H1 (cell line): ENCODE results near the gene MMP19. TPM values are rescaled to one million over a fixed set of nuclear protein-coding genes. Genes with fewer than 3 reads are reported as not detected.
"Not testable (repeated sequence)": the region's sequence is repeated elsewhere in the genome, so short reads cannot be mapped to it uniquely, and the experiment has no call there.

Experiments
- CTCF ChIA-PET: fragments of 300-600 bp; sonication (Branson Sonifier 250); formaldehyde crosslinking; loops from one replicate; lab custom pipeline; 2021; ENCODE audit not compliant: partially characterized antibody; lab: Charles Lee
- POLR2A ChIA-PET: fragments of 300-600 bp; sonication (Branson Sonifier 250); formaldehyde crosslinking; loops from one replicate; lab custom pipeline; 2021; ENCODE audit warnings: inconsistent platforms; ENCODE audit not compliant: partially characterized antibody; lab: Charles Lee
- DNase-seq, 2 experiments: peaks; one replicate each; pipeline versions ENCODE4 v3.0.0 to v3.0.0-alpha.2; 2010 to 2022; ENCODE audit warnings: low spot score in 2 of 2, low read depth in 1 of 2, mixed read lengths in 1 of 2
- FAIRE-seq: peaks from 2 replicates; lab custom pipeline; 2011; peaks lifted over from hg19 to GRCh38; lab: Jason Lieb, UNC
- H2AFZ ChIP-seq: 2 replicates; pipeline ENCODE4 v1.8.1; 2012; ENCODE audit warnings: low read length, inconsistent platforms
- H2AK5ac ChIP-seq: 2 replicates; pipeline ENCODE4 v1.6.1; 2013; ENCODE audit warnings: low read depth, low read length
- H2BK120ac ChIP-seq: replicated peaks from 2 replicates; pipeline ENCODE3; 2013; ENCODE audit warnings: low read depth, low read length, inconsistent platforms
- H2BK12ac ChIP-seq: 2 replicates; pipeline ENCODE4 v1.6.1; 2013; ENCODE audit warnings: low read depth, low read length
- H2BK15ac ChIP-seq: 2 replicates; pipeline ENCODE4 v1.6.1; 2013; ENCODE audit warnings: low read length
- H2BK20ac ChIP-seq: 2 replicates; pipeline ENCODE4 v1.6.1; 2013; ENCODE audit warnings: low read length
- H2BK5ac ChIP-seq: 2 replicates; pipeline ENCODE4 v1.6.1; 2013; ENCODE audit warnings: low read depth, low read length
- H3K14ac ChIP-seq: 2 replicates; pipeline ENCODE4 v1.6.1; 2013; ENCODE audit warnings: inconsistent platforms; ENCODE audit not compliant: insufficient read length
- H3K18ac ChIP-seq: 2 replicates; pipeline ENCODE4 v1.6.1; 2013; ENCODE audit warnings: low read length; ENCODE audit errors: extremely low read depth
- H3K23ac ChIP-seq: 2 replicates; pipeline ENCODE4 v1.6.1; 2013; ENCODE audit warnings: inconsistent platforms; ENCODE audit not compliant: insufficient read length
- H3K23me2 ChIP-seq: 2 replicates; pipeline ENCODE4 v1.6.1; 2013; ENCODE audit warnings: low read depth, low read length
- H3K27ac ChIP-seq: 2 replicates; pipeline ENCODE4 v1.6.1; 2011; ENCODE audit warnings: low read depth, low read length, inconsistent platforms
- H3K27me3 ChIP-seq, 4 experiments: replicated peaks in 1 of 4; 1 replicate in 1 of 4; 2 replicates in 3 of 4; pipeline versions ENCODE4 v1.6.1 to v1.8.1; 2011 to 2013; ENCODE audit warnings: low read length in 3 of 4, mild to moderate bottlenecking in 3 of 4, inconsistent platforms in 2 of 4, mixed read lengths in 2 of 4, moderate library complexity in 1 of 4; ENCODE audit not compliant: control insufficient read depth in 3 of 4, insufficient read depth in 3 of 4; ENCODE audit errors: extremely low read depth in 1 of 4
- H3K36me3 ChIP-seq, 4 experiments: 2 replicates each; pipeline versions ENCODE4 v1.6.1 to v1.8.1; 2011 to 2013; ENCODE audit warnings: mild to moderate bottlenecking in 4 of 4, low read length in 3 of 4, moderate library complexity in 2 of 4, control low read depth in 1 of 4, inconsistent platforms in 1 of 4; ENCODE audit not compliant: insufficient read depth in 4 of 4, control insufficient read depth in 2 of 4
- H3K4ac ChIP-seq: replicated peaks from 2 replicates; pipeline ENCODE3; 2013; ENCODE audit warnings: low read length, low read depth, mixed read lengths, inconsistent platforms; ENCODE audit not compliant: insufficient read length
- H3K4me1 ChIP-seq, 4 experiments: replicated peaks in 1 of 4; 1 replicate in 1 of 4; 2 replicates in 3 of 4; pipeline versions ENCODE4 v1.6.1 to v1.8.1; 2011 to 2013; ENCODE audit warnings: low read length in 3 of 4, inconsistent platforms in 2 of 4, mixed read lengths in 1 of 4; ENCODE audit not compliant: insufficient read depth in 4 of 4, control insufficient read depth in 3 of 4
- H3K4me2 ChIP-seq, 2 experiments: 2 replicates each; pipeline versions ENCODE4 v1.6.1 to v1.8.1; 2011 to 2013; ENCODE audit warnings: low read depth in 2 of 2, low read length in 2 of 2, control low read depth in 1 of 2, inconsistent platforms in 1 of 2, mild to moderate bottlenecking in 1 of 2; ENCODE audit not compliant: insufficient read depth in 1 of 2
- H3K4me3 ChIP-seq, 4 experiments: fragments of 200-600, 300-600 bp in 1 of 4; sonication (generic), shearing (Covaris generic), sonication (Bioruptor Twin) in 1 of 4; 2 replicates each; pipeline versions ENCODE4 v1.5.1 to v1.8.1; 2011 to 2016; ENCODE audit warnings: low read length in 4 of 4, low read depth in 3 of 4, control low read depth in 2 of 4, inconsistent platforms in 2 of 4, mild to moderate bottlenecking in 2 of 4, mixed read lengths in 1 of 4, moderate library complexity in 1 of 4; ENCODE audit not compliant: insufficient read depth in 2 of 4; ENCODE audit errors: extremely low read depth in 1 of 4
- H3K56ac ChIP-seq: replicated peaks from 2 replicates; pipeline ENCODE3; 2013; ENCODE audit warnings: low read depth, mild to moderate bottlenecking, mixed read lengths, low read length, inconsistent platforms; ENCODE audit not compliant: insufficient read length
- H3K79me1 ChIP-seq: 2 replicates; pipeline ENCODE4 v1.6.1; 2013; ENCODE audit warnings: low read depth, low read length, control low read depth
- H3K79me2 ChIP-seq, 2 experiments: 2 replicates each; pipeline versions ENCODE4 v1.6.1 to v1.8.1; 2012 to 2013; ENCODE audit warnings: low read length in 2 of 2, mild to moderate bottlenecking in 2 of 2, inconsistent platforms in 1 of 2; ENCODE audit not compliant: insufficient read depth in 2 of 2, control insufficient read depth in 1 of 2
- H3K9ac ChIP-seq, 4 experiments: replicated peaks in 1 of 4; 1 replicate in 1 of 4; 2 replicates in 3 of 4; pipeline versions ENCODE4 v1.6.1 to v1.8.1; 2011 to 2013; ENCODE audit warnings: low read depth in 3 of 4, low read length in 3 of 4, control low read depth in 2 of 4, mild to moderate bottlenecking in 2 of 4, moderate library complexity in 2 of 4, inconsistent platforms in 1 of 4; ENCODE audit errors: extremely low read depth in 1 of 4
- H3K9me3 ChIP-seq, 2 experiments: 2 replicates each; pipeline versions ENCODE4 v1.6.1 to v1.8.1; 2012 to 2013; ENCODE audit warnings: mild to moderate bottlenecking in 2 of 2, moderate library complexity in 2 of 2, control low read depth in 1 of 2, inconsistent platforms in 1 of 2, low read depth in 1 of 2, low read length in 1 of 2, mixed read lengths in 1 of 2; ENCODE audit not compliant: insufficient read depth in 2 of 2
- H4K20me1 ChIP-seq, 2 experiments: replicated peaks in 1 of 2; 2 replicates each; pipeline versions ENCODE3 to v1.8.1; 2011 to 2013; ENCODE audit warnings: inconsistent platforms in 2 of 2, low read length in 2 of 2, mild to moderate bottlenecking in 1 of 2; ENCODE audit not compliant: insufficient read depth in 2 of 2, control insufficient read depth in 1 of 2
- H4K5ac ChIP-seq: 2 replicates; pipeline ENCODE4 v1.6.1; 2013; ENCODE audit warnings: low read length, low read depth, mixed read lengths, inconsistent platforms; ENCODE audit not compliant: insufficient read length
- H4K8ac ChIP-seq: 2 replicates; pipeline ENCODE4 v1.8.0; 2013; ENCODE audit warnings: mild to moderate bottlenecking, moderate library complexity, low read length, inconsistent platforms; ENCODE audit not compliant: insufficient read depth; ENCODE audit errors: extremely low read depth
- H4K91ac ChIP-seq: replicated peaks from 2 replicates; pipeline ENCODE3; 2013; ENCODE audit warnings: low read length, mixed read lengths, inconsistent platforms; ENCODE audit not compliant: insufficient read length
- WGBS, 2 experiments: shearing (Covaris generic) in 1 of 2; methylation state at CpG; one replicate each; pipeline versions ENCODE4 v1.1.6 to v1.1.7; 2013 to 2015; ENCODE audit warnings: low lambda C conversion rate in 2 of 2, mixed read lengths in 2 of 2, inconsistent platforms in 1 of 2, low coverage in 1 of 2, missing lambda C conversion rate in 1 of 2; ENCODE audit not compliant: insufficient replicate concordance in 2 of 2, insufficient coverage in 1 of 2, insufficient read length in 1 of 2; ENCODE audit errors: extremely low coverage in 1 of 2, missing lambda C conversion rate in 1 of 2; 5-methylcytosine and 5-hydroxymethylcytosine counted together
- polyA plus RNA-seq, 7 experiments: library from polyadenylated mRNA; depleted of rRNA in 3 of 7; stranded (reverse) in 5 of 7; unstranded in 2 of 7; fragments of >200 nt in 5 of 7; fragments of 200-250 nt in 2 of 7; gene quantifications; 1 replicate in 5 of 7; 2 replicates in 1 of 7; 4 replicates in 1 of 7; pipeline versions ENCODE4 v1.2.1 to v1.2.3, GENCODE V29; 2011 to 2013; ENCODE audit warnings: missing spikeins in 2 of 7, mixed read lengths in 2 of 7
- total RNA-seq: library from RNA; stranded (reverse); fragmentation: NEBNext Ultra II Directional; extraction: Animal tissue kit (Norgen Biotek cat#: 25700); gene quantifications from 2 replicates; pipeline ENCODE4 v1.2.1, GENCODE V29; 2021

Gene MMP19
- total and polyA plus RNA-seq, 2 of the 8 experiments (the other 6 are each of a cell fraction or from before 2014, with no cell fraction given): 2.7 to 3.3 TPM

DNA sequence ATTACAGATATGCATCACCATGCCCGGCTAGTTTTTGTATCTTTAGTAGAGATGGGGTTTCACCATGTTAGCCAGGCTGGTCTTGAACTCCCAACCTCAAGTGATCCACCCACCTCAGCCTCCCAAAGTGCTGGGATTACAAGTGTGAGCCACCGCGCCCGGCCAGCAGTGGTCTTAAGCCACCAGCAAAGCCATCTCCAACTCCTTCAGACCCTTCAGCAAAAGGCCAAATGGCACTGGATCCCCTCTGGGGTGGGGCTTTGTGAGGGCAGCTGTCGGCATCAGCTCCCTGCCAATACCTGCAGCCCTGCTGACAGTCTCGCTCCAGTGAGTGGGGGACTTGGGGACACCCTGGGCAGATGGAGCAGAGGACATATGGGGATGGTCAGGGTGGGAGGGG, 8.3 kb downstream of the MMP19 start:
- H3K4me1 ChIP-seq: peaks cover 0 to 11% (median 3%) of the 10 kb centered on the region in 4 experiments; a peak in 5 of 7 replicates

More for the DNA sequence above, 8.3 kb downstream of the MMP19 start:
- H2BK5ac ChIP-seq, H2BK120ac ChIP-seq, H3K4me3 ChIP-seq, H3K18ac ChIP-seq, H4K8ac ChIP-seq, H3K4me2 ChIP-seq, H3K27me3 ChIP-seq, H3K27ac ChIP-seq, FAIRE-seq, H2BK15ac ChIP-seq, H4K91ac ChIP-seq, H3K9ac ChIP-seq, H3K14ac ChIP-seq, H3K36me3 ChIP-seq, H3K56ac ChIP-seq, H4K20me1 ChIP-seq, H2AK5ac ChIP-seq, H2AFZ ChIP-seq, H3K79me2 ChIP-seq, H3K4ac ChIP-seq, H3K23ac ChIP-seq, H2BK20ac ChIP-seq, H4K5ac ChIP-seq, H3K23me2 ChIP-seq, DNase-seq, H3K9me3 ChIP-seq, H3K79me1 ChIP-seq, H2BK12ac ChIP-seq: not testable (repeated sequence)
- 67% methylated on average over 6 of the region's 6 CpGs; no CpG with 5 or more reads in 1 of the 2 experiments for WGBS, 2 experiments
- ChIA-PET POLR2A (interaction anchor here (0.6 to 6.2 kb wide), 5 partner anchors 15 to 94 kb away, joined by 3 to 109 read pairs (median 3); partner anchors contain the start of genes ORMDL2 and SARNP), CTCF (interaction anchor here (0.6 to 1.4 kb wide), 2 partner anchors 13 to 161 kb away, joined by 4 read pairs; no protein-coding TSS in a partner anchor)
